Measurements from ENCODE around the gene RNASE12. TPM values are rescaled to one million over a fixed set of nuclear protein-coding genes. Genes with fewer than 3 reads are reported as not detected.

RNASE12 gene
- total and polyA plus RNA-seq, 8 donors = not detected

GRCh38 chr14:20618271-20618749, 27.1 kb upstream of the RNASE12 start:
- 20 to 33% methylated on average over 4 of the region's 4 CpGs for WGBS, 2 donors
- ATAC-seq (no peak), FAIRE-seq (no peak), DNase-seq (no peak)
- no peaks in the 10 kb centered on the region for H3K9me3 ChIP-seq
- H3K27me3 ChIP-seq = no peaks in the 10 kb centered on the region
- H3K4me3 ChIP-seq = no peak overlapping the region
- TF ChIP-seq, protein P1, sequence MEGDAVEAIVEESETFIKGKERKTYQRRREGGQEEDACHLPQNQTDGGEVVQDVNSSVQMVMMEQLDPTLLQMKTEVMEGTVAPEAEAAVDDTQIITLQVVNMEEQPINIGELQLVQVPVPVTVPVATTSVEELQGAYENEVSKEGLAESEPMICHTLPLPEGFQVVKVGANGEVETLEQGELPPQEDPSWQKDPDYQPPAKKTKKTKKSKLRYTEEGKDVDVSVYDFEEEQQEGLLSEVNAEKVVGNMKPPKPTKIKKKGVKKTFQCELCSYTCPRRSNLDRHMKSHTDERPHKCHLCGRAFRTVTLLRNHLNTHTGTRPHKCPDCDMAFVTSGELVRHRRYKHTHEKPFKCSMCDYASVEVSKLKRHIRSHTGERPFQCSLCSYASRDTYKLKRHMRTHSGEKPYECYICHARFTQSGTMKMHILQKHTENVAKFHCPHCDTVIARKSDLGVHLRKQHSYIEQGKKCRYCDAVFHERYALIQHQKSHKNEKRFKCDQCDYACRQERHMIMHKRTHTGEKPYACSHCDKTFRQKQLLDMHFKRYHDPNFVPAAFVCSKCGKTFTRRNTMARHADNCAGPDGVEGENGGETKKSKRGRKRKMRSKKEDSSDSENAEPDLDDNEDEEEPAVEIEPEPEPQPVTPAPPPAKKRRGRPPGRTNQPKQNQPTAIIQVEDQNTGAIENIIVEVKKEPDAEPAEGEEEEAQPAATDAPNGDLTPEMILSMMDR (IDR thresholded peaks at IDR 0.05) = no peak
- no peak overlapping the region for H3K27ac ChIP-seq
- intact Hi-C loops (cut with DNase I) = loop anchor here in 1 of 3 donors (10.0 kb wide), 1 partner anchor 66 kb away; the partner anchor contains the start of genes ANG and RNASE4
- H3K36me3 ChIP-seq = no peaks in the 10 kb centered on the region
- H3K4me1 ChIP-seq = peaks cover 0 to 7% (median 0%) of the 10 kb centered on the region in 3 donors

GRCh38 chr14:20617138-20618003, 26.2 kb upstream of the RNASE12 start:
- Histone ChIP-seq H3K4me3 (no peak overlapping the region), H3K9me3 (no peaks in the 10 kb centered on the region), H3K27ac (no peak overlapping the region), H3K36me3 (no peaks in the 10 kb centered on the region), H3K4me1 (peaks cover 0 to 7% (median 0%) of the 10 kb centered on the region in 3 donors), H3K27me3 (no peaks in the 10 kb centered on the region)
- ATAC-seq (no peak), FAIRE-seq (no peak), DNase-seq (no peak)
- intact Hi-C loops (cut with DNase I) = loop anchor here in 1 of 3 donors (10.0 kb wide), 1 partner anchor 67 kb away; the partner anchor contains the start of genes ANG and RNASE4
- TF ChIP-seq, protein P1 (IDR thresholded peaks at IDR 0.05) = no peak
- 74 to 77% methylated on average over 12 of the region's 12 CpGs for WGBS, 2 donors

- no peaks in the 10 kb centered on the region for H3K36me3 ChIP-seq
- ATAC-seq (no peak), DNase-seq (no peak), FAIRE-seq (no peak)
- TF ChIP-seq, protein P1 (IDR thresholded peaks at IDR 0.05) = no peak
- no peak overlapping the region for H3K4me3 ChIP-seq
- H3K9me3 ChIP-seq = no peaks in the 10 kb centered on the region
- intact Hi-C loops (cut with DNase I) = loop anchor here in 1 of 3 donors (10.0 kb wide), 1 partner anchor 69 kb away; the partner anchor contains the start of genes ANG and RNASE4
- no peaks in the 10 kb centered on the region for H3K27me3 ChIP-seq
- peaks cover 0 to 4% (median 0%) of the 10 kb centered on the region in 3 donors for H3K4me1 ChIP-seq
- 69 to 73% methylated on average over 5 of the region's 5 CpGs for WGBS, 2 donors
- H3K27ac ChIP-seq = no peak overlapping the region
These were observed 24.8 kb upstream of the RNASE12 start for GRCh38 chr14:20615996-20616395.

- Histone ChIP-seq H3K9me3 (no peaks in the 10 kb centered on the region), H3K4me3 (peak overlapping the region in 3 of 4 donors; percentile 13 to 50 (median 36)), H3K27me3 (no peaks in the 10 kb centered on the region), H3K4me1 (peaks cover 0 to 8% (median 6%) of the 10 kb centered on the region in 3 donors), H3K36me3 (no peaks in the 10 kb centered on the region), H3K27ac (peak overlapping the region in 3 of 4 donors; percentile 6 to 75 (median 67))
- FAIRE-seq (no peak), ATAC-seq (no peak), DNase-seq (peak in 1 of 6 donors; percentile 39)
- TF ChIP-seq, protein P1 (IDR thresholded peaks at IDR 0.05) = no peak
- intact Hi-C loops (cut with DNase I) = loop anchor here in 1 of 3 donors (10.0 kb wide), 1 partner anchor 71 kb away; the partner anchor contains the start of genes ANG and RNASE4
- WGBS, 2 donors = 15 to 16% methylated on average over 17 of the region's 17 CpGs
These were observed 23.1 kb upstream of the RNASE12 start for GRCh38 chr14:20614038-20614840.
